HCT116 (cell line): ENCODE data around the gene CSRP1. TPM values are rescaled to one million over a fixed set of nuclear protein-coding genes. Genes with fewer than 3 reads are reported as not detected.

ENCODE experiments used
- ATAC-seq: fragments of 200-7000 bp; cut with Tn5 transposase; 2 replicates; pipeline ENCODE4 v1.9.1; 2020; ENCODE audit warnings: mild to moderate bottlenecking, moderate library complexity
- BruUV-seq: library from RNA; stranded (reverse); fragments of 400-500 nt; replicated peaks from 2 replicates; lab custom pipeline; 2021; lab: Mats Ljungman, UMichigan
- CTCF ChIA-PET: fragments of 300-600 bp; sonication (Branson Sonifier 250); formaldehyde crosslinking; loops from one replicate; lab custom pipeline; 2021; ENCODE audit warnings: antibody characterized with exemption; lab: Charles Lee
- POLR2A ChIA-PET: fragments of 300-600, 350-600 bp; sonication (Branson Sonifier 250); formaldehyde crosslinking; loops from one replicate; lab custom pipeline; 2021; ENCODE audit warnings: antibody characterized with exemption; lab: Charles Lee
- RAD21 ChIA-PET, 2 experiments: fragments of 300-600 bp; sonication (Branson Sonifier 250); formaldehyde crosslinking; loops; one replicate each; lab custom pipeline; 2023; ENCODE audit warnings: low total read pairs in 2 of 2; ENCODE audit not compliant: uncharacterized antibody in 2 of 2, unreplicated experiment in 2 of 2, low non-redundant PET in 1 of 2; lab: Charles Lee
- DNase-seq: peaks from one replicate; pipeline ENCODE4 v3.0.0-alpha.2; 2010; ENCODE audit warnings: low read depth, low spot score
- H2AFZ ChIP-seq: fragments of 200-600 bp; shearing (Covaris generic), sonication (generic); 2 replicates; pipeline ENCODE4 v1.6.1; 2017; ENCODE audit warnings: low read depth, mixed run types, mixed read lengths, antibody characterized with exemption, low read length; ENCODE audit not compliant: poor library complexity, severe bottlenecking
- H3K27ac ChIP-seq: 2 replicates; pipeline ENCODE4 v1.5.1; 2012; ENCODE audit warnings: low read depth, low read length
- H3K27me3 ChIP-seq: fragments of 200-600 bp; sonication (generic); 2 replicates; pipeline ENCODE4 v1.6.1; 2016; ENCODE audit warnings: mixed run types, low read length, mixed read lengths; ENCODE audit not compliant: insufficient read depth
- H3K36me3 ChIP-seq, 2 experiments: fragments of 200-500 bp in 1 of 2; fragments of 200-600 bp in 1 of 2; sonication (Bioruptor generic) in 1 of 2; sonication (generic) in 1 of 2; 2 replicates each; pipeline versions ENCODE4 v1.5.1 to v1.6.1; 2014 to 2016; ENCODE audit warnings: low read length in 2 of 2, inconsistent platforms in 1 of 2, mixed read lengths in 1 of 2, mixed run types in 1 of 2; ENCODE audit not compliant: insufficient read depth in 2 of 2, control insufficient read depth in 1 of 2
- H3K4me1 ChIP-seq, 2 experiments: fragments of 200-600 bp in 1 of 2; sonication (generic) in 1 of 2; 2 replicates each; pipeline versions ENCODE4 v1.5.1 to v1.6.1; 2012 to 2017; ENCODE audit warnings: low read length in 2 of 2, inconsistent platforms in 1 of 2, mild to moderate bottlenecking in 1 of 2, mixed read lengths in 1 of 2, mixed run types in 1 of 2, moderate library complexity in 1 of 2; ENCODE audit not compliant: insufficient read depth in 2 of 2, control insufficient read depth in 1 of 2
- H3K4me2 ChIP-seq: fragments of 200-600 bp; sonication (generic); 2 replicates; pipeline ENCODE4 v1.6.1; 2017; ENCODE audit warnings: mixed run types, low read length, mixed read lengths
- H3K4me3 ChIP-seq, 2 experiments: fragments of 200-600 bp in 1 of 2; sonication (generic) in 1 of 2; replicated peaks in 1 of 2; 2 replicates each; pipeline ENCODE4 v1.5.1; 2011 to 2016; ENCODE audit warnings: low read length in 2 of 2, control low read depth in 1 of 2, low read depth in 1 of 2, mild to moderate bottlenecking in 1 of 2, mixed read lengths in 1 of 2, mixed run types in 1 of 2
- H3K79me2 ChIP-seq: fragments of 200-600 bp; sonication (generic); 2 replicates; pipeline ENCODE4 v1.6.1; 2017; ENCODE audit warnings: mild to moderate bottlenecking, mixed run types, low read length, moderate library complexity, mixed read lengths; ENCODE audit not compliant: insufficient read depth
- H3K9ac ChIP-seq: fragments of 200-600 bp; sonication (generic); 2 replicates; pipeline ENCODE4 v1.6.1; 2016; ENCODE audit warnings: low read length, mixed read lengths
- H3K9me2 ChIP-seq: fragments of 200-600 bp; sonication (generic), shearing (Covaris generic); 2 replicates; pipeline ENCODE4 v1.6.1; 2017; ENCODE audit warnings: mixed run types, mild to moderate bottlenecking, moderate library complexity; ENCODE audit not compliant: insufficient read depth
- H3K9me3 ChIP-seq, 2 experiments: fragments of 200-500 bp in 1 of 2; fragments of 200-600 bp in 1 of 2; sonication (Bioruptor generic) in 1 of 2; sonication (generic) in 1 of 2; 2 replicates each; pipeline ENCODE4 v1.6.1; 2014 to 2017; ENCODE audit warnings: low read length in 2 of 2, mixed read lengths in 2 of 2, inconsistent platforms in 1 of 2, low read depth in 1 of 2, mild to moderate bottlenecking in 1 of 2, mixed run types in 1 of 2, moderate library complexity in 1 of 2; ENCODE audit not compliant: control insufficient read depth in 1 of 2, insufficient read depth in 1 of 2
- H4K20me1 ChIP-seq: fragments of 200-600 bp; sonication (generic), shearing (Covaris generic); 2 replicates; pipeline ENCODE4 v1.6.1; 2017; ENCODE audit warnings: mixed run types, mild to moderate bottlenecking, moderate library complexity; ENCODE audit not compliant: insufficient read depth
- ATF3 ChIP-seq: IDR thresholded peaks from 2 replicates; pipeline ENCODE4 v1.6.1; 2012
- EZH2phosphoT487 ChIP-seq: fragments of 200-600 bp; IDR thresholded peaks from 2 replicates; pipeline ENCODE4 v1.6.1; 2018; ENCODE audit warnings: antibody characterized with exemption, borderline replicate concordance
- JUND ChIP-seq: IDR thresholded peaks from 2 replicates; pipeline ENCODE4 v1.6.1; 2012
- MAX ChIP-seq: IDR thresholded peaks from 2 replicates; pipeline ENCODE4 v1.6.1; 2012
- POLR2A ChIP-seq: IDR thresholded peaks from 2 replicates; pipeline ENCODE4 v1.7.0; 2011; ENCODE audit warnings: borderline replicate concordance; ENCODE audit not compliant: insufficient read depth, insufficient read length; ENCODE audit errors: extremely low read depth
- SIN3A ChIP-seq: IDR thresholded peaks from 2 replicates; pipeline ENCODE4 v1.6.1; 2012; ENCODE audit warnings: low read depth
- SP1 ChIP-seq: IDR thresholded peaks from 2 replicates; pipeline ENCODE4 v1.6.1; 2012; ENCODE audit warnings: low read depth
- TCF7L2 ChIP-seq: IDR thresholded peaks from 2 replicates; pipeline ENCODE4 v1.7.0; 2011; ENCODE audit warnings: borderline replicate concordance, inconsistent platforms; ENCODE audit not compliant: insufficient read depth, insufficient read length; ENCODE audit errors: extremely low read depth
- YY1 ChIP-seq: IDR thresholded peaks from 2 replicates; pipeline ENCODE4 v1.6.1; 2011; ENCODE audit warnings: low read length, low read depth, moderate library complexity, mild to moderate bottlenecking; ENCODE audit not compliant: insufficient replicate concordance; ENCODE audit errors: extremely low read depth
- ZBTB33 ChIP-seq: IDR thresholded peaks from 2 replicates; pipeline ENCODE4 v1.6.1; 2011; ENCODE audit warnings: mild to moderate bottlenecking, low read length, moderate library complexity; ENCODE audit not compliant: insufficient replicate concordance; ENCODE audit errors: extremely low read depth
- intact Hi-C: fragments of 100-400 bp; cut with micrococcal nuclease; formaldehyde crosslinking; loops from 2 replicates; pipeline ENCODE4 v1.10.0; 2022
- total RNA-seq: library from RNA; stranded (reverse); gene quantifications from one replicate; pipeline ENCODE4 v1.2.1, GENCODE V29; 2021; ENCODE audit not compliant: unreplicated experiment

CSRP1 gene
- total RNA-seq, 1 experiment from 2014 or later = 51.7 TPM

- no peak overlapping the region for H3K27ac ChIP-seq
- H4K20me1 ChIP-seq = no peaks in the 10 kb centered on the region
- peaks cover 10 to 30% of the 10 kb centered on the region in 2 experiments for H3K4me1 ChIP-seq
- POLR2A ChIA-PET = interaction anchor here (1.8 to 2.2 kb wide), 2 partner anchors 29 to 31 kb away, joined by 7 to 17 read pairs; no protein-coding TSS in a partner anchor
- H3K36me3 ChIP-seq = no peaks in the 10 kb centered on the region
- no peak overlapping the region for H3K9ac ChIP-seq
- intact Hi-C loops = no loop called here
- no peaks in the 10 kb centered on the region for H3K27me3 ChIP-seq
- H3K9me2 ChIP-seq = no peaks in the 10 kb centered on the region
- no peak for TF ChIP-seq MAX
- TF ChIP-seq ATF3 = no peak
- no peak for TF ChIP-seq JUND
- TF ChIP-seq SP1 = no peak
- TF ChIP-seq SIN3A = no peak
- no peak for TF ChIP-seq POLR2A
- TF ChIP-seq TCF7L2 = no peak
- no peak for TF ChIP-seq YY1
- TF ChIP-seq ZBTB33 = no peak
- no peak for TF ChIP-seq EZH2phosphoT487
- no TSS peak for BruUV-seq
- H3K4me3 ChIP-seq = no peak overlapping the region
- RAD21 ChIA-PET = interaction anchor here (1.0 to 2.6 kb wide), 4 partner anchors 30 to 75 kb away, joined by 4 to 23 read pairs (median 5); partner anchors contain the start of gene PHLDA3 (in 1 of the 2)
- CTCF ChIA-PET = interaction anchor here (0.8 to 8.8 kb wide), 9 partner anchors 10 to 197 kb away, joined by 3 to 194 read pairs (median 23); no protein-coding TSS in a partner anchor
- ATAC-seq (no peak), DNase-seq (no peak)
- no peak overlapping the region for H2AFZ ChIP-seq
- H3K4me2 ChIP-seq = no peak overlapping the region
- no peaks in the 10 kb centered on the region for H3K9me3 ChIP-seq
- no peaks in the 10 kb centered on the region for H3K79me2 ChIP-seq
Measured at GRCh38 chr1:201511396-201511940, 4.5 kb upstream of the CSRP1 start.
